Daoy (cell line): ENCODE results near the gene MAN2B1. TPM values are rescaled to one million over a fixed set of nuclear protein-coding genes. Genes with fewer than 3 reads are reported as not detected.
"Not testable (repeated sequence)": the region's sequence is repeated elsewhere in the genome, so short reads cannot be mapped to it uniquely, and the experiment has no call there.

Experiments
- DNase-seq: peaks from one replicate; pipeline ENCODE4 v3.0.0-alpha.2; 2015; ENCODE audit warnings: low read depth
- total RNA-seq: library from RNA; depleted of rRNA; stranded (reverse); fragments of >200 nt; shearing (Covaris generic); gene quantifications from 2 replicates; pipeline ENCODE4 v1.2.3, GENCODE V29; 2014

MAN2B1 gene
- total RNA-seq, 1 experiment from 2014 or later = 20.7 TPM

GRCh38 chr19:12660980-12661379, 5.6 kb downstream of the MAN2B1 start:
- no peak for DNase-seq

- DNase-seq = no peak
These were observed 8.6 kb downstream of the MAN2B1 start for GRCh38 chr19:12657966-12658365.

DNA sequence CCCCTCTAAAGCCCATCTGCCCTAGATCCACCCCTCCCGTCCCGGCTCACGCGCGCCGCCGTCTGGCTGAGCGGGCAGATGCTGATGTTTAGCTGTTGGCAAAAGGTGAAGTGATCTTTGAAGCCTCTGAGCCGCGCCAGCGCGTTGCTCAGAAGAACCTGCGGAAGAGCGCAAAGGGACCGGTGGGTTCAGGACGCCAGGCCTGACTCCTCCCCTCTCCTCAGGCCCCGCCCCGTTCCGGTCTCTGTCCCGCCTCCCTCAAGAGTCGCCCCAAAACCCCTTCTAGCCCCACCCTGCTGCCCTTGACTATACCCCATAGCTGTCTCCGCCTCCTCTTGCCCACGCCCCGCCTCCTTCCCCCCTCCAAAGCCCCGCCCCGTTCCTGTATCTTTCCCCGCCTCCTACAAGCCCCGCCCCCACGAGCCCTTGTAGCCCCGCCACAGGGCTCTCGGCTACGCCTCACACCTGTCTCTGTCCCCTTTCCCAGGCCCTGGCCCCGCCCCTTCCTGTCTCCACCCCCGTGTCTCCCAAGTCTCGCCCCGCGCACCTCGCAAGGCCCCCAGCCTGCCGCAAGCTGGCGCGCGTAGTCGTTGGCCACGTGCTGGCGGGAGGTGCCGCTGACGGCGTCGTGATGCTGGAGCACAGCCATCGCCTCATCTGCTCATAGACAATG, 9.5 kb downstream of the MAN2B1 start:
- DNase-seq = no peak

DNA sequence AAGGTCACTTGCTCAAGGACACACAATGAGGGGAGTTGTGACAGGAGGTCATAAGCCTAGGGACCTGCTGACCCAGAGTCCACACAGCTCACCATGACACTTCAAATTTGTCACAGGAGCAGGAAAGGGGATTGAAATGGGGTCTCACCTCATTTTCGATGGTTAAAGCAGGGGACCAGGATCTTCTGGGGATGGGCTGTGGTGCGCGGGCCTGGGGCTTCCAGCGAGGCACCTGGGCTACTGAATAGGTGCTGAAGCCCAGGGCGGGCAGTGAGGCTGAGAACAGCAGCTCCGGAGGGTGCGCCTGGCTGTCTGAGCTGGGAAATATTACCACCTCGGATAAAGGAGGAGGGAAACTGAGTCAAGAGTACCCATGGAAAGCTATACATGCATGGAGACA, 11.0 kb downstream of the MAN2B1 start:
- no peak for DNase-seq

GRCh38 chr19:12652219-12652618, 14.3 kb downstream of the MAN2B1 start:
- DNase-seq = no peak

DNA sequence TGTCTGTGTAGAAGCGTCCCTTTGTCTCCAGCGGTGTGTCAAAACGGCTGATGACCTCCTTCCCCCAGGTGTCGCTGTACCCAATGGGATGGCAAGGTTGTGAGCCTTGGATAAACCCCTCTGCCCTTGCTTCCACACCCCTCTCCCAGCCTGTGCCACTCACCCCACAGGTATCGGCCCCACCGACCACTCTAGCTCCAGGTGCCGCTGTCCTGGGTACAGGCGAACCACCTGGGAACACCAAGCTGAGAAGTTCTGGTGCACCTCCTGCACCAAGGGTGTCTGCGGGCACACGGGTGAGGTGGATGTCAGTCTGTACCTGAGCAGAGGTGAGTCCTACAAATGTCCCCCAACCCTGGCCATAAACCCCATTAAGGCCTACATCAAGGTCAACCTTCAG, 16.6 kb downstream of the MAN2B1 start:
- no peak for DNase-seq

DNA sequence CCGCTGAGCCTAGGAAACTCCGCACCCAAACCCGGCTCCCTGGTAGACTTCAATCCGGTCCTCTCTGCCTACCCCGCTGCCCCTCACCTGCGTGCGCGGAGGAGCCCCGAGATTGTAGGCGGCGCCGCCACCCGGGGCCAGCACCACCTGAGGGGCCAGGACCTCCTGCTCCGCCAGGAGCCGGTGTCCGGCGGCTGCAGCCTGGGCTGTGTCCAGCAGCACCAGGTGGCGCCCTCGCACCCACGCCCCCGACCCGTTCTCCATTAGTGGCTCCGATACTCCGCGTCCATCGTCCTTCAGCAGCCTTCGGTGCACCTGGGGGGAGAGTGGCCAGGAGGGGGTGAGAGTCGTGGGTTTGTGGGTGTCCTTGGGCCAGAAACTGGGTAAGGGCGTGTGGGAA, 18.5 kb downstream of the MAN2B1 start:
- no peak for DNase-seq

- DNase-seq = peak; percentile 49
These were observed 19.0 kb downstream of the MAN2B1 start for GRCh38 chr19:12647490-12648071.

GRCh38 chr19:12647047-12647446, 19.5 kb downstream of the MAN2B1 start:
- no peak for DNase-seq

GRCh38 chr19:12646551-12646950, 20.0 kb downstream of the MAN2B1 start:
- no peak for DNase-seq

GRCh38 chr19:12643716-12644115, 22.8 kb downstream of the MAN2B1 start:
- not testable (repeated sequence) for DNase-seq

GRCh38 chr19:12642506-12642905, 24.0 kb downstream of the MAN2B1 start:
- DNase-seq = no peak

DNA sequence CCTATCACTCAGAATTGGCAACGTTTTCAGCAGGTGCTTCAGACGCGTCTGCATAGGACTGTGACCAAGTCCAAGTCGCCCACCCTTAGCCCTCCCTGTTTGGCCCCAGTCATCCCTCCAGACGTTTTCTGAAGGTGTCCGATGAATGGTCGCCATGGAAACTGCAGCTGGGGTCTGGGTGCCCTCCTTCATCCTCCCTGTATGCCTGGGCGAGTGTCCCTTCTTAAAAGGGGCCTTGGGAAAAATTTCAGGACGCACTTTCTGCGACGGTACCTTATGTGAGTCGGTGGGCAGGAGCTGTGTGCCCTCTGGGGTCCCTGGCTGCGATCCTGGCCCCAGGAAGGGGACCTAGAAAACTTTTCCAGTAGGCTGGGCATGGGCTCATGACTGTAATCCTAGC, 25.1 kb downstream of the MAN2B1 start:
- no peak for DNase-seq

DNA sequence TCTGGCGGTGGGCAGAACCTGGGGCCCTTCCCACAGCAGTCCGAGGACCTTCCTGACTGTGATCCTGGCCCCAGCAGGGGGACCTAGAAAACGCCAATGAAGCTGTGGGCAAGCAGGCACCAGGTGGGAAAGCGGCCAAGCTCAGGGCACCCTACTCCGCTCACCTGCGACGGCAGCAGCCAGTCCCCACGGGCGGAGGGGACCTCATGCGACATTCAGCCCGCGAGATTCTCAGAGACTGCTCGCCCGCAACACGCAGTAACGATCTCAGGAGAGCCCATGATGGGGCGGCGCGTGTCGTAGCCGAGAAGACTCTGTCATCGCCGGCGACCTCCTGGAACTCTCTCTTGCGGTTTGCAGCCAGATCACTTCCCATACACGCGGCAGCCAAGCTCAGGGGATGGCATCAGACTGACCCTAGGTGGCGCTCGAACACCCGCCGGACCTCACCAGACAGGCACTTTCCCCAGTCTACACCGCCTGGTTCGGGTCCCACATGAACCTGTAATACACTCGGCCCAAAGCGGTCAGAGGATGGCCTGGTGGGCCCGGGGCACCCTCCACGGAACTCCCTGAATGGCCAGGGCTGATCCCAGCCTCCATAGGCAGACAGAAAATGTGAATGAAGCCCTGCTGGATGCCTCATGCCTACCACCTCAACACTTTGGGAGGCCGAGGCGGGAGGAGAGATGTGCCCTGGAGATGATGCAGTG, 26.5 kb downstream of the MAN2B1 start:
- peak; percentile 91 for DNase-seq

GRCh38 chr19:12638611-12639182, 27.8 kb downstream of the MAN2B1 start:
- DNase-seq = no peak

- DNase-seq = no peak
These were observed 29.9 kb downstream of the MAN2B1 start for GRCh38 chr19:12636631-12637030.

GRCh38 chr19:12629215-12629614, 37.3 kb downstream of the MAN2B1 start:
- DNase-seq = no peak

- DNase-seq = no peak
These were observed 38.2 kb downstream of the MAN2B1 start for GRCh38 chr19:12628040-12629022.

DNA sequence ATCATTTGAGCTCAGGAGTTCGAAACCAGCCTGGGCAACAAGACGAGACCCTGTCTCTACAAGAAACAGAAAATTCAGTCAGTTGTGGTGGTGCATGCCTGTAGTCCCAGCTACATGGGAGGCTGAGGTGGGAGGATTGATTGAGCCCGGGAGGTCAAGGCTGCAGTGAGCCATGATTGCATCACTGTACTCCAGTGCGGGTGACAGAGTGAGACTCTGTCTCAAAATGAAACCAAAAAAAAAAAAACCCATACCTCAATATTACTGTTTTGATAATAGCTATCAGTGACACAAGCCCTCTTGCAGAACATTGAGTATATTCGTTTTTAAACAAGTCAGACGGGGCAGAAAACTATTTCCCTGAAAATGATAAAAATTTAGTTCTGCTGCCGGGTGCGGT, 39.6 kb downstream of the MAN2B1 start:
- no peak for DNase-seq

GRCh38 chr19:12623361-12624031, 43.0 kb downstream of the MAN2B1 start:
- DNase-seq = no peak
